Mesothelial cell of epicardium (in vitro differentiated cells): Measurements from ENCODE around the gene TMCO6. TPM values are rescaled to one million over a fixed set of nuclear protein-coding genes. Genes with fewer than 3 reads are reported as not detected.

ENCODE experiments used
- DNase-seq, 2 experiments: peaks; one replicate each; pipeline ENCODE4 v3.0.0; 2021; ENCODE audit warnings: low spot score in 2 of 2; ENCODE audit not compliant: unreplicated experiment in 2 of 2
- H3K27ac Mint-ChIP-seq: 2 replicates; pipeline ENCODE4 v1.8.0; 2021; ENCODE audit warnings: mixed read lengths
- H3K27me3 Mint-ChIP-seq: 2 replicates; pipeline ENCODE4 v1.8.0; 2021; ENCODE audit warnings: low read depth, mixed read lengths
- H3K36me3 Mint-ChIP-seq: 2 replicates; pipeline ENCODE4 v1.8.0; 2021; ENCODE audit warnings: mixed read lengths
- H3K4me1 Mint-ChIP-seq: 2 replicates; pipeline ENCODE4 v1.8.0; 2021; ENCODE audit warnings: mixed read lengths
- H3K4me3 Mint-ChIP-seq: 2 replicates; pipeline ENCODE4 v1.8.0; 2021; ENCODE audit warnings: mild to moderate bottlenecking, moderate library complexity, mixed read lengths
- H3K9me3 Mint-ChIP-seq: 2 replicates; pipeline ENCODE4 v1.8.0; 2021; ENCODE audit warnings: mixed read lengths
- microRNA-seq: library from miRNA; unstranded; fragments of <30 nt; microRNA quantifications from one replicate; pipeline ENCODE4 v1.2.0, GENCODE V29; 2021; ENCODE audit warnings: inconsistent platforms, mixed read lengths
- total RNA-seq: library from RNA; stranded (reverse); gene quantifications from 3 replicates; pipeline ENCODE4 v1.2.1, GENCODE V29; 2021
- TF ChIP-seq, protein P1 (sequence below): fragments of 200-600 bp; sonication (generic); IDR thresholded peaks from one replicate; pipeline ENCODE4 v1.5.0; 2021; ENCODE audit warnings: antibody characterized with exemption; ENCODE audit not compliant: unreplicated experiment

TMCO6 gene
- total RNA-seq, 1 donor from 2014 or later, result 21.0 TPM

- peaks cover 39% of the 10 kb centered on the region for H3K36me3 Mint-ChIP-seq
- H3K27me3 Mint-ChIP-seq, result no peaks in the 10 kb centered on the region
- no peaks in the 10 kb centered on the region for H3K9me3 Mint-ChIP-seq
- H3K4me1 Mint-ChIP-seq, result no peaks in the 10 kb centered on the region
- H3K27ac Mint-ChIP-seq, result no peak overlapping the region
- H3K4me3 Mint-ChIP-seq, result no peak overlapping the region
- no peak for DNase-seq
- TF ChIP-seq, protein P1, sequence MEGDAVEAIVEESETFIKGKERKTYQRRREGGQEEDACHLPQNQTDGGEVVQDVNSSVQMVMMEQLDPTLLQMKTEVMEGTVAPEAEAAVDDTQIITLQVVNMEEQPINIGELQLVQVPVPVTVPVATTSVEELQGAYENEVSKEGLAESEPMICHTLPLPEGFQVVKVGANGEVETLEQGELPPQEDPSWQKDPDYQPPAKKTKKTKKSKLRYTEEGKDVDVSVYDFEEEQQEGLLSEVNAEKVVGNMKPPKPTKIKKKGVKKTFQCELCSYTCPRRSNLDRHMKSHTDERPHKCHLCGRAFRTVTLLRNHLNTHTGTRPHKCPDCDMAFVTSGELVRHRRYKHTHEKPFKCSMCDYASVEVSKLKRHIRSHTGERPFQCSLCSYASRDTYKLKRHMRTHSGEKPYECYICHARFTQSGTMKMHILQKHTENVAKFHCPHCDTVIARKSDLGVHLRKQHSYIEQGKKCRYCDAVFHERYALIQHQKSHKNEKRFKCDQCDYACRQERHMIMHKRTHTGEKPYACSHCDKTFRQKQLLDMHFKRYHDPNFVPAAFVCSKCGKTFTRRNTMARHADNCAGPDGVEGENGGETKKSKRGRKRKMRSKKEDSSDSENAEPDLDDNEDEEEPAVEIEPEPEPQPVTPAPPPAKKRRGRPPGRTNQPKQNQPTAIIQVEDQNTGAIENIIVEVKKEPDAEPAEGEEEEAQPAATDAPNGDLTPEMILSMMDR, result no peak
Observed at GRCh38 chr5:140678993-140679392, 39.7 kb downstream of the TMCO6 start.

DNA sequence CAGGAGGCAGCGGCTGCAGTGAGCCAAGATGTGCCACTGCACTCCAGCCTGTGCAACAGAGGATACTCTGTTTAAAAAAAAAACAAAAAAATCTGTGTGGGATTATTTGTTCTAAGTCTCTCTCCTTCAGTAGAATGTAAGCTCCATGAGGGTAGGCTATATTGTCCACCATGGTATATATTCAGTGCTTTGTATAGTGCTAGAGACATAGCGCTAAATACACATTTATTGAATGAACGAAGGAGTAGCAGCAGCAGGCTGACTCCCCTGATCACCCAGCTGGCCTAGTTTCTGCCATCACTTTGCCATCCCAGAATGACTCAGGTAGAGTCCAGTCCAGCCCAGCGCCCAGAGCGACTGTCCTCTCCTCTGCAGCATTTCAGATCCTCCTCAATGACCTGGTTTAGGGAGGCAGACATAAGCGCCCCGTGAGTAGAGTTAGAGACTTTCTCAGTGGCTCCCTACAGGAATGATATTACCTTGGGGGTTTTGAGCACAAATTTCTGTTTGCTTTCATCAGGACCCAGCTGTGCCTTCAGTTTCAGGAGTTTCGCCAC is 51.2 kb downstream of the TMCO6 start:
- no peaks in the 10 kb centered on the region for H3K9me3 Mint-ChIP-seq
- peaks cover 27% of the 10 kb centered on the region for H3K4me1 Mint-ChIP-seq
- peak overlapping the region; percentile 98 for H3K27ac Mint-ChIP-seq
- no peaks in the 10 kb centered on the region for H3K27me3 Mint-ChIP-seq
- DNase-seq, result no peak
- peak overlapping the region; percentile 98 for H3K4me3 Mint-ChIP-seq
- TF ChIP-seq, protein P1, result no peak
- H3K36me3 Mint-ChIP-seq, result peaks cover 10% of the 10 kb centered on the region

DNA sequence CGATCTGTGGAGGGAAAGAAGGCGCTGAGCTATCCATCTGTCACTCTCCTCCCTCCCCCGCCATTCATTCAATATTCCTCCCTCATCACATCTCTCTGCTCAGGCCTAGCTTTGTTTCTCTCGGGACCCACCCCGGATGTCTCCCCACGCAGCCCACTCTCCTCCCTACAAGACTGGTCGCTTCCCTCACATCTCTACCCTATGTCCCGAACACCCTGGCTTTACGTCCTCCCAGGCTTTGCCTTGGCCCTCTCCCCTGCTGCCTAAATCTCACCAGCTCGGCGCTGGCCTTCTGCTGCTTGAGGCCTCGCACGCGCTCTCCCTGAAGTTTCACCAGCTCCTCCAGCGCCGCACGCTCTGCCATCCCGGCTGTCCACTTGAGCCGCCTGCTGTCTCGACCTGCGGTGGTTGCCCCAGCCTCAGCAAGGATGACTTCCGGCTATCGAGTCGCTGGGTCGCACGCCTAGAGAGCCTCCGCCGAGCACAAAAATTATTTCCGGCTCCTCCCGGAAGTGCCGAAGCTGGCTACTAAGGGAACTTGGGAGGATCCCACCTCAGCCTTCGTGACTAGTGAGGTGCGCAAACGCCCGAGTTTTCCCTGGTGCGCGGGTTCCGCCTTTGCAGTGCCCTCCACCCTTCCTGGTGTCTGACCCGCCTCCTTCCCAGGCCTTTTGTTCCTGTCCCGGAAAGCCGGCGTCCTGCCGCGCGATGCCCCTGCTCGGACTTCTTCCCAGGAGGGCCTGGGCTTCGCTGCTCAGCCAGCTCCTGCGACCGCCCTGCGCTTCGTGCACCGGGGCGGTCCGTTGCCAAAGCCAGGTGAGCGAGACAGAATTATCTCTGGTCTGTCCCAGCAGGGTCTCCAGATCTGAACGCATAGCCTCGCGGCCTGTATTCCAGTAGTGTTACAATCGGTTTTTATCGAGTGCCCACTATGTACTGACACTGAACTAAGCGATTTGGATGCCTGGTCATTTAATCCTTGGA is 52.0 kb downstream of the TMCO6 start, which contains the start of the genes HARS1 and HARS2:
TSS of gene HARS1 (minus strand) at position 430 of the 984 bp plus-strand sequence. CDS start at position 364, 66 bp downstream.
TSS of gene HARS2 (plus strand) at position 515 of the 984 bp plus-strand sequence. CDS start at position 709, 194 bp downstream.
- peak within 1 kb of the TSS; percentile 98 for H3K4me3 Mint-ChIP-seq
- TF ChIP-seq, protein P1, result no peak
- peaks cover 27% of the 10 kb centered on the region for H3K4me1 Mint-ChIP-seq

GRCh38 chr5:140694276-140694675 is 55.0 kb downstream of the TMCO6 start:
- Mint-ChIP-seq H3K36me3 (peaks cover 38% of the 10 kb centered on the region), H3K27me3 (no peaks in the 10 kb centered on the region), H3K4me1 (peaks cover 27% of the 10 kb centered on the region), H3K27ac (no peak overlapping the region), H3K9me3 (no peaks in the 10 kb centered on the region), H3K4me3 (no peak overlapping the region)
- no peak for DNase-seq
- TF ChIP-seq, protein P1, result no peak

More for the DNA sequence above, 52.0 kb downstream of the TMCO6 start, which contains the start of the genes HARS1 and HARS2:
- H3K27ac Mint-ChIP-seq, result peak within 1 kb of the TSS; percentile 98
- peaks cover 16% of the 10 kb centered on the region for H3K36me3 Mint-ChIP-seq
- no peaks in the 10 kb centered on the region for H3K9me3 Mint-ChIP-seq
- H3K27me3 Mint-ChIP-seq, result no peaks in the 10 kb centered on the region
- peak; percentile 55 to 77 for DNase-seq

Small RNA genes within 50 kb of the gene (microRNA-seq; reads per million reads assigned to microRNA genes)
- not detected for gene MIR3655

Other genes starting within 250 kb of the TMCO6 start
- gene ANKHD1, start 237.6 kb upstream of the TMCO6 start, total RNA-seq, result 121 to 129 TPM (median 128 TPM) in 3 replicates
- gene EIF4EBP3, start 91.8 kb upstream of the TMCO6 start, total RNA-seq, result 5.2 to 7.6 TPM (median 5.9 TPM) in 3 replicates
- gene SRA1, start 82.0 kb upstream of the TMCO6 start, total RNA-seq, result 34.9 to 37.5 TPM (median 37.0 TPM) in 3 replicates
- 59.9 to 68.5 TPM (median 63.6 TPM) in 3 replicates for gene APBB3, start 74.9 kb upstream of the TMCO6 start, total RNA-seq
- 56.5 to 62.2 TPM (median 61.5 TPM) in 3 replicates for gene SLC35A4, start 74.6 kb upstream of the TMCO6 start, total RNA-seq
- gene CD14, start 6.3 kb upstream of the TMCO6 start, total RNA-seq, result 0.34 to 0.63 TPM (median 0.35 TPM) in 3 replicates
- gene NDUFA2, start 8.2 kb downstream of the TMCO6 start, total RNA-seq, result 41.2 to 46.9 TPM (median 45.5 TPM) in 3 replicates
- gene IK, start 8.4 kb downstream of the TMCO6 start, total RNA-seq, result 85.0 to 85.8 TPM (median 85.8 TPM) in 3 replicates
- 24.9 to 26.8 TPM (median 26.0 TPM) in 3 replicates for gene WDR55, start 25.5 kb downstream of the TMCO6 start, total RNA-seq
- gene DND1, start 34.1 kb downstream of the TMCO6 start, total RNA-seq, result 3.3 to 3.9 TPM (median 3.5 TPM) in 3 replicates
- gene HARS1, start 51.9 kb downstream of the TMCO6 start, total RNA-seq, result 73.7 to 77.2 TPM (median 76.9 TPM) in 3 replicates
- gene HARS2, start 52.0 kb downstream of the TMCO6 start, total RNA-seq, result 32.4 to 35.6 TPM (median 33.5 TPM) in 3 replicates
- gene ZMAT2, start 61.0 kb downstream of the TMCO6 start, total RNA-seq, result 49.8 to 52.2 TPM (median 50.7 TPM) in 3 replicates
- not detected in 3 replicates for gene PCDHA1, start 146.7 kb downstream of the TMCO6 start, total RNA-seq
- 0.44 to 0.88 TPM (median 0.87 TPM) in 3 replicates for gene PCDHA2, start 155.4 kb downstream of the TMCO6 start, total RNA-seq
- gene PCDHA3, start 161.6 kb downstream of the TMCO6 start, total RNA-seq, result 0.31 to 0.40 TPM (median 0.32 TPM) in 3 replicates
- 18.8 to 20.9 TPM (median 19.8 TPM) in 3 replicates for gene PCDHA4, start 167.6 kb downstream of the TMCO6 start, total RNA-seq
- gene PCDHA5, start 182.2 kb downstream of the TMCO6 start, total RNA-seq, result 3.6 to 3.7 TPM (median 3.6 TPM) in 3 replicates
- 14.5 to 15.7 TPM (median 15.2 TPM) in 3 replicates for gene PCDHA6, start 188.5 kb downstream of the TMCO6 start, total RNA-seq
- 4.2 to 5.5 TPM (median 4.5 TPM) in 3 replicates for gene PCDHA7, start 194.8 kb downstream of the TMCO6 start, total RNA-seq
- gene PCDHA8, start 201.7 kb downstream of the TMCO6 start, total RNA-seq, result 4.5 to 5.4 TPM (median 4.7 TPM) in 3 replicates
- 3.1 to 4.0 TPM (median 3.4 TPM) in 3 replicates for gene PCDHA9, start 208.9 kb downstream of the TMCO6 start, total RNA-seq
- gene PCDHA10, start 216.4 kb downstream of the TMCO6 start, total RNA-seq, result 18.6 to 20.1 TPM (median 19.8 TPM) in 3 replicates
- 11.7 to 12.8 TPM (median 11.8 TPM) in 3 replicates for gene PCDHA11, start 229.5 kb downstream of the TMCO6 start, total RNA-seq
- gene PCDHA12, start 235.9 kb downstream of the TMCO6 start, total RNA-seq, result 22.5 to 22.8 TPM (median 22.5 TPM) in 3 replicates
- 5.4 to 6.1 TPM (median 5.8 TPM) in 3 replicates for gene PCDHA13, start 242.7 kb downstream of the TMCO6 start, total RNA-seq